ENCODE data around the gene CMTM3. TPM values are rescaled to one million over a fixed set of nuclear protein-coding genes. Genes with fewer than 3 reads are reported as not detected.

Gene CMTM3
- total RNA-seq, 1 experiment from 2014 or later = 39.2 TPM

DNA sequence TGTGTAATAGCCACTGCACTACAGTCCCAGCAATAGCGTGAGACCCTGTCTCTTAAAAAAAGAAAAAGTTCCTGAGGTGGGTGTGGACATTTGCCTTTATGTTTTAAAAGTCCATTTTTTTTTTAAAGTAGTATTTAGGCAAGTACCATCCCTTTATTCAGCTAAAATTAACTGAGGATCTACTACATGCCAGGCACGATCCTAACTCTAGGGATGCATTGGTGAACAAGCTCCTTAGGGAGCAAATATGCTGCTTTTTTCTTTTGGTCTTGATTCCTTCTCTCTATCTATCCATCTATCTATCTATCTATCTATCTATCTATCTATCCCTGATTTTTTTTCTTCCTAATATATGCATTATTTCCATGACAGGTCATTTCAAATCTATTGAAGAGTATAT lies 44.7 kb downstream of the CMTM3 start:
- Histone ChIP-seq H2BK5ac (ENCODE audit: insufficient read length, low read length) (no peak overlapping the region), H3K23ac (ENCODE audit: insufficient read length, low read depth, low read length) (no peak overlapping the region), H3K18ac (ENCODE audit: insufficient read length, low read depth, low read length) (no peak overlapping the region), H3K79me1 (ENCODE audit: insufficient read depth, low read depth, low read length, poor library complexity, severe bottlenecking) (peaks cover 3% of the 10 kb centered on the region), H2AK5ac (ENCODE audit: insufficient read length, low read length) (no peak overlapping the region), H3K4me1 (ENCODE audit: insufficient read depth, low read length) (no peaks in the 10 kb centered on the region; the same call in 1 of the 2 replicates), H4K5ac (ENCODE audit: insufficient read length, low read depth, low read length) (no peak overlapping the region), H3K23me2 (ENCODE audit: insufficient read length, low read depth, low read length, poor library complexity, severe bottlenecking) (no peaks in the 10 kb centered on the region), H3K9ac (ENCODE audit: extremely low read depth, insufficient read length, low read length) (no peak overlapping the region), H3K27ac (ENCODE audit: insufficient read length, low read depth, low read length) (no peak overlapping the region), H2BK20ac (ENCODE audit: low read depth, low read length, poor library complexity, severe bottlenecking) (no peak overlapping the region), H2BK12ac (ENCODE audit: insufficient read length, low read depth, low read length) (no peak overlapping the region), H2BK120ac (ENCODE audit: low read depth, low read length, poor library complexity, severe bottlenecking) (no peak overlapping the region), H4K8ac (replicated peaks; ENCODE audit: insufficient read length, low read depth, low read length) (no peak overlapping the region), H2AFZ (ENCODE audit: low read length) (no peak overlapping the region), H3K27me3 (ENCODE audit: insufficient read depth, low read length) (no peaks in the 10 kb centered on the region), H4K20me1 (ENCODE audit: control insufficient read depth, insufficient read depth, insufficient read length) (no peaks in the 10 kb centered on the region), H3K14ac (ENCODE audit: insufficient read depth, low read length) (no peak overlapping the region), H3K4ac (ENCODE audit: low read depth, low read length) (no peak overlapping the region), H3K9me3 (ENCODE audit: control insufficient read depth, low read depth, low read length) (no peaks in the 10 kb centered on the region), H3K4me2 (ENCODE audit: insufficient read depth, insufficient read length, low read length) (no peak overlapping the region), H4K91ac (ENCODE audit: insufficient read length, low read depth, low read length) (no peak overlapping the region), H3K56ac (ENCODE audit: insufficient read length, low read depth, low read length) (no peak overlapping the region), H3K79me2 (ENCODE audit: insufficient read depth, low read length) (no peaks in the 10 kb centered on the region), H2BK15ac (ENCODE audit: low read depth, low read length) (no peak overlapping the region), H3T11ph (ENCODE audit: low read length) (no peak overlapping the region)
- Mint-ChIP-seq H3K9me3 (no peaks in the 10 kb centered on the region), H3K4me3 (no peak overlapping the region), H3K27me3 (ENCODE audit: low read depth) (no peaks in the 10 kb centered on the region; the same call in 1 of the 2 replicates), H3K4me1 (peaks cover 26 to 28% of the 10 kb centered on the region in 2 experiments), H3K36me3 (ENCODE audit: insufficient read depth in 1 of 3, low read depth in 3 of 3) (no peaks in the 10 kb centered on the region; a peak in 1 of 7 replicates), H3K27ac (no peak overlapping the region)
- TF ChIP-seq, protein P1, sequence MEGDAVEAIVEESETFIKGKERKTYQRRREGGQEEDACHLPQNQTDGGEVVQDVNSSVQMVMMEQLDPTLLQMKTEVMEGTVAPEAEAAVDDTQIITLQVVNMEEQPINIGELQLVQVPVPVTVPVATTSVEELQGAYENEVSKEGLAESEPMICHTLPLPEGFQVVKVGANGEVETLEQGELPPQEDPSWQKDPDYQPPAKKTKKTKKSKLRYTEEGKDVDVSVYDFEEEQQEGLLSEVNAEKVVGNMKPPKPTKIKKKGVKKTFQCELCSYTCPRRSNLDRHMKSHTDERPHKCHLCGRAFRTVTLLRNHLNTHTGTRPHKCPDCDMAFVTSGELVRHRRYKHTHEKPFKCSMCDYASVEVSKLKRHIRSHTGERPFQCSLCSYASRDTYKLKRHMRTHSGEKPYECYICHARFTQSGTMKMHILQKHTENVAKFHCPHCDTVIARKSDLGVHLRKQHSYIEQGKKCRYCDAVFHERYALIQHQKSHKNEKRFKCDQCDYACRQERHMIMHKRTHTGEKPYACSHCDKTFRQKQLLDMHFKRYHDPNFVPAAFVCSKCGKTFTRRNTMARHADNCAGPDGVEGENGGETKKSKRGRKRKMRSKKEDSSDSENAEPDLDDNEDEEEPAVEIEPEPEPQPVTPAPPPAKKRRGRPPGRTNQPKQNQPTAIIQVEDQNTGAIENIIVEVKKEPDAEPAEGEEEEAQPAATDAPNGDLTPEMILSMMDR (conservative IDR thresholded peaks at IDR 0.05) = no peak
- no CpG with 5 or more reads among the region's 2 CpGs for WGBS (ENCODE audit: extremely low coverage, insufficient read length, low lambda C conversion rate)
- no peak for DNase-seq
